ENCODE data around the gene FYN.

FYN gene

DNA sequence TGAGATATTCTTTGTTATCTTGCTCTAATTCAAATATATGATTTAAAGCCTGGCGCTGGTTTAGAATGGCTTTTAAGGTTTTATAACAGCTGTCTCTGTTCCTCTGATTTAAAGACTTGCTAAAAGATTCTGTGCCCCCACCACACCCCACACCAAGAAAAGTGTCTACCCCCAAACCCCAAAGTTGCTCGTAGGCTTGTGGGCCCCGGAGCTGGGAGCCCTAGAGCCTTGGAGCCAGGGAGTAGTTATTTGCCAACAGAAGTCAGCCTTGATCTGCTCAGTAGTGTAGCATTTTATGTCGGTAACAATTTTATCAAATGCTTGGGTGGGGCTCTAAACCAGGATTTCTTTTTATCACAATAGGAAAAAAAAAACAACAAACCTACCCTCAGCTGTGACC, 162.3 kb downstream of the FYN start:
- H3K4me3 ChIP-seq (replicated peaks; ENCODE audit: low read depth, low read length), result no peak overlapping the region

DNA sequence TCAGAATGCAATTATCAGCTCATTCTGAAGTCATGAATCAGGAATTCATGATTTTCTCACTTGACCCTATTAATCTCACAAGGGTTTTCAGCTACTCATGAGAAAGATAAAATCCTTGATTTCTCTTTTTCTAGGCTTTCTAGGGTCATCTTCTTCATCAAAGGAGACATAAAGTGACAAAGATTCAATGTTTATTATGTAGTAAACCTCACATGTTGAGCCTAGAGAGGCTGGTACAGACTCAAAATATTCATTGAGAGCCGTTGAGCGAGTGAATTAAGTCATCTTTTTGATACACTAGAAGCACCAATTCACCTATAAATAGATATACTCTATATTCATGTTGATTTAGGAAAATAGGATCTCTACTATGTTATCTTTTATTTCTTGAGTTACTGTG, 162.8 kb downstream of the FYN start:
- TF ChIP-seq, protein P1, sequence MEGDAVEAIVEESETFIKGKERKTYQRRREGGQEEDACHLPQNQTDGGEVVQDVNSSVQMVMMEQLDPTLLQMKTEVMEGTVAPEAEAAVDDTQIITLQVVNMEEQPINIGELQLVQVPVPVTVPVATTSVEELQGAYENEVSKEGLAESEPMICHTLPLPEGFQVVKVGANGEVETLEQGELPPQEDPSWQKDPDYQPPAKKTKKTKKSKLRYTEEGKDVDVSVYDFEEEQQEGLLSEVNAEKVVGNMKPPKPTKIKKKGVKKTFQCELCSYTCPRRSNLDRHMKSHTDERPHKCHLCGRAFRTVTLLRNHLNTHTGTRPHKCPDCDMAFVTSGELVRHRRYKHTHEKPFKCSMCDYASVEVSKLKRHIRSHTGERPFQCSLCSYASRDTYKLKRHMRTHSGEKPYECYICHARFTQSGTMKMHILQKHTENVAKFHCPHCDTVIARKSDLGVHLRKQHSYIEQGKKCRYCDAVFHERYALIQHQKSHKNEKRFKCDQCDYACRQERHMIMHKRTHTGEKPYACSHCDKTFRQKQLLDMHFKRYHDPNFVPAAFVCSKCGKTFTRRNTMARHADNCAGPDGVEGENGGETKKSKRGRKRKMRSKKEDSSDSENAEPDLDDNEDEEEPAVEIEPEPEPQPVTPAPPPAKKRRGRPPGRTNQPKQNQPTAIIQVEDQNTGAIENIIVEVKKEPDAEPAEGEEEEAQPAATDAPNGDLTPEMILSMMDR (IDR thresholded peaks at IDR 0.05; ENCODE audit: low read length, missing control alignments), result no peak
- H3K4me3 ChIP-seq (replicated peaks; ENCODE audit: low read depth, low read length), result no peak overlapping the region
- DNase-seq (ENCODE audit: low read depth), result no peak

More for the DNA sequence above, 162.3 kb downstream of the FYN start:
- DNase-seq (ENCODE audit: low read depth), result no peak
- TF ChIP-seq, protein P1 (IDR thresholded peaks at IDR 0.05; ENCODE audit: low read length, missing control alignments), result no peak

DNA sequence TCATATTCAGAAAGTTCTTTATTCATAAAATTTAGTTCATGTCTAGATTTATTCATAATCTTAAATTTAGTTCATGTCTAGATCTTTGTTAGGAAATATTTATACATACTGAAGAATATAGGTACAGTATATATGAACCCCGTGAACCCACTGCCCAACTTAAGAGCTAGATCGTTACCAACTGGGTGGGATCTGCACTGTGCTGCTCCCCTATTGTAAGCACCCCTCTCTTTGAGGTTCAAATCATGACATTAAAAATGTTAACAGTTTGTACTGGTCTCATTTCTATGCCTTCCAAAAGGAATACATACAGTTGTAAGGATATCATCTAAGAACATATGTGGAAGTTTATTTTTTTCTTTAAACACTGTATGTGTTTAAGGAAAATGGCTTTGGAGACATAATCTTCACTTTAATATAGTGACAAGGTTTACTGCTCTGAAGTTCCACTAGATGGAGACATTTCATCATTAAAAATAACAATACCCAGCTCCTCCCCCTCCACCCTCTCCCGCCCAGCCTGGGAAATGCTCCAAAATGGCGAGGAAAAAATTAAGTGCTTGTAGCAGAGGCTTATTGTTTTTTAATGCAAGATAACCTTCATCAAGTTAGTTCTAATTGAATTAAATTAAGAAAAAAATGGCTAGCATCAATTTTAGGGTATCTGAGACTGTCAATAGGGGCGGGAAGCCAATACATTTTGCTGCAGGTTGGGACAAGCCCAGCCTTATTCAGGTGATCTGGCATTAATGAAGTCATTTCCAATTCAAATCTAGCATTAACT, 163.4 kb downstream of the FYN start:
- TF ChIP-seq, protein P1 (IDR thresholded peaks at IDR 0.05; ENCODE audit: low read length, missing control alignments), result peak; percentile 54
- peak; percentile 86 for DNase-seq (ENCODE audit: low read depth)
- no peak overlapping the region for H3K4me3 ChIP-seq (replicated peaks; ENCODE audit: low read depth, low read length)

DNA sequence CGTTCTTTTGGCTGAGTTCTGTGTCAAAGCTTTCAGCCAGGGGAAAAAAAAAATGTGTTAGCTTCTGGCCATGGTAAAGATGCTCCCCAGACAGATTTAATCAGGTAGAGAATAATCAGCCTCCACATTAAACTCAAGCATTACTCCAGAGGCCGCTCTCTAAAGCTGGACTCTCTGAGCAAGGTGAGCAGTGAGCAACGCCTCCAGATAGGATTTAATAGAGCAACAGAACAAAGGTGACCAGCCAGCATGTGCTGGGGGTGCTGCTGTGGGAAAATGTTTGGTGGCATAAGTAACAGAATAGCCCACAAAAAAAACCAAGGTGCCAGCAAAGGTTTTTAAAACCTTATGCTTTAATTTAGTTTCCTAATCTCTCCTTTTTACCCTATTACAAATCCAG, 164.1 kb downstream of the FYN start:
- H3K4me3 ChIP-seq (replicated peaks; ENCODE audit: low read depth, low read length), result no peak overlapping the region
- TF ChIP-seq, protein P1 (IDR thresholded peaks at IDR 0.05; ENCODE audit: low read length, missing control alignments), result no peak
- DNase-seq (ENCODE audit: low read depth), result no peak

DNA sequence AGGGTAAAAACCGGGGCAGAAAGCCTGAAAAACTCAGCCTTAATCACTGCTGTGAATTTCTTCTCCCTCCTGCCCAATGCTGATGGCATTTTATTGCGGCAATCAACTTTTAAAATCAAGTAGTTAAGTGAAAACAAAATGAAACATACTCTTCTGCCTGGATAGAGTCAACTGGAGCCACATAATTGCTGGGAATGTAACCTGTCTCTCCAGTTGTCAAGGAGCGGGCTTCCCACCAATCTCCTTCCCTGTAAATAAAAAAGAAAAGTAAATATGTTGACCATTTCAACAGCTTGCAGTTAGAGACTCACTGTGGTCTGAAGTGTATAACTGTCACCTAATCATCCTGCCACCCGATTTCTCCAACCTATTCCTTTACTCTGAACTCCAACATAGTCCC, 165.5 kb downstream of the FYN start:
- no peak overlapping the region for H3K4me3 ChIP-seq (replicated peaks; ENCODE audit: low read depth, low read length)
- TF ChIP-seq, protein P1 (IDR thresholded peaks at IDR 0.05; ENCODE audit: low read length, missing control alignments), result no peak
- DNase-seq (ENCODE audit: low read depth), result no peak

DNA sequence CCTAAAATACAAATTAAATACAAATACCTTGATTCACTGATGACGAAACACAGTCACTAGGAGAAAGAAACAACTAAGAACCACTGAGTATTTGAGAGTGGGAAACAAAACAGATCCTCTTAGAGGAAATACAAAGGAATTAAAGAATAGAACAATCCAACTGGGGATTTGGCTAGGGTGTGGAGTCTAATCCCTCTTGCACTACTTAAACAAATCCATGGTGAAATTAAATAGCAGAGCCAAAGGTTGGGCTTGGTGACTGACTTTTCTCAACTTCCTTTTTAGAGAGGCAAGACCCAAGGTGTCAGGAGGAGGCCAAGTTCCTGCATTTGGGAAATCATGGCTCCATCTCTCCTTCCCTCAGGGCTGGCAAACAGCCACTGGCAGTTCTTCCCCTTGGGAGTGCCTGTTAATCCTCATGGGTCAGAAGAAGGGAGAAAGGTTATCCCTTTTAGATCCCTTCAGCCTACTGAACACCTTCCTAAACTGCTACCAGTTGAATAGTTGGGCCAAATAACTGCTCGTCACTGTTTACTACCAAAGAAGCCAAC, 166.3 kb downstream of the FYN start:
- H3K4me3 ChIP-seq (replicated peaks; ENCODE audit: low read depth, low read length), result no peak overlapping the region

More for the DNA sequence above, 166.3 kb downstream of the FYN start:
- TF ChIP-seq, protein P1 (IDR thresholded peaks at IDR 0.05; ENCODE audit: low read length, missing control alignments), result no peak
- peak; percentile 36 for DNase-seq (ENCODE audit: low read depth)

Data from fibroblast of pulmonary artery (primary cell).